Limb (tissue), 2 donors: ENCODE results near the gene UBL7.

ENCODE experiments used
- DNase-seq, 2 donors: peaks; one replicate each; pipeline ENCODE4 v3.0.0-alpha.2; 2016; ENCODE audit errors: extremely low spot score in 2 of 2

Gene UBL7

DNA sequence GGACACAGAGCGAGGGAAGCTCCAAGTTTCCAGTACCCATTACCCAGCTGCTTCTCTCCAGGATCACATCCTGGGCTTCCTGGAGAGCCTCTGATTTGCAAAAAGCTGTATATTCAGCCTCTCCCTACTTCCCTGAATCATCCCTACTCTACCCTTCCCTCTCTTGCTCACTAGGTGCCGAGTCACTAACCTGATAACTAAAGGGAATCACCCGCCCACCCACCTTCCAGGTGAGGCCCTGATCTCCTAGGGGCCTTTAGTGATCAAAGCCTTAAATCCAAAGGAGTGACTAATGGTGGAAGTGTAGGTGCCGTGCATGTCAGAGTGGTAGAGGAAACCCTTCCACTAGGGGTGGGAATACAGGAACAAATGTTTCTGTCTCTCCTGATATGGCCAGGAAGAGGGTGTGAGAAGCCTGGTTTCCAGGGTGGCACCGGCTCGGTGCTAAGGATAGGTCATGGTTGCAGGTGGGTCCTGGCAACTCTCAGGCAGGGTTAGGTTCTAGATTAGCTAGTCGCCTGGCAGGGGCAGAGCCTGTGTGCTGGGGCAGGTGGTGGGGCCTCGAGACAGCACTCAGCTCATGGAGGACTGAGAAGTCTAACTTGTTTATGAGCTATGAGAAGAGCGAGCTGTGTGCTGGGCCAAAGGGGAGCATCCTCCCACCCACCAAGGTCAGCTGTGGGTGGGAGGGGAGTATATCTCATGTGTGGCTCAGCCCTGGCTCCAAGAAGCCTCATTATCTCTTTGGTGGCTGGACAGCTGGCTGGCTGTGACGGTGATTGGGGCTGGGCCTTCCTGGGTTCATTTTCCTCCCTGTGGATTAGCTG is 37.3 kb downstream of the UBL7 start:
- DNase-seq, result no peak

GRCh38 chr15:74422652-74423430 is 38.1 kb downstream of the UBL7 start:
- no peak for DNase-seq

GRCh38 chr15:74422265-74422651 is 38.7 kb downstream of the UBL7 start:
- DNase-seq, result no peak

GRCh38 chr15:74421302-74422245 is 39.4 kb downstream of the UBL7 start:
- peak in 1 of 2 donors; percentile 62 for DNase-seq

GRCh38 chr15:74420193-74420905 is 40.6 kb downstream of the UBL7 start:
- DNase-seq, result no peak

GRCh38 chr15:74419432-74419831 is 41.5 kb downstream of the UBL7 start:
- no peak for DNase-seq

DNA sequence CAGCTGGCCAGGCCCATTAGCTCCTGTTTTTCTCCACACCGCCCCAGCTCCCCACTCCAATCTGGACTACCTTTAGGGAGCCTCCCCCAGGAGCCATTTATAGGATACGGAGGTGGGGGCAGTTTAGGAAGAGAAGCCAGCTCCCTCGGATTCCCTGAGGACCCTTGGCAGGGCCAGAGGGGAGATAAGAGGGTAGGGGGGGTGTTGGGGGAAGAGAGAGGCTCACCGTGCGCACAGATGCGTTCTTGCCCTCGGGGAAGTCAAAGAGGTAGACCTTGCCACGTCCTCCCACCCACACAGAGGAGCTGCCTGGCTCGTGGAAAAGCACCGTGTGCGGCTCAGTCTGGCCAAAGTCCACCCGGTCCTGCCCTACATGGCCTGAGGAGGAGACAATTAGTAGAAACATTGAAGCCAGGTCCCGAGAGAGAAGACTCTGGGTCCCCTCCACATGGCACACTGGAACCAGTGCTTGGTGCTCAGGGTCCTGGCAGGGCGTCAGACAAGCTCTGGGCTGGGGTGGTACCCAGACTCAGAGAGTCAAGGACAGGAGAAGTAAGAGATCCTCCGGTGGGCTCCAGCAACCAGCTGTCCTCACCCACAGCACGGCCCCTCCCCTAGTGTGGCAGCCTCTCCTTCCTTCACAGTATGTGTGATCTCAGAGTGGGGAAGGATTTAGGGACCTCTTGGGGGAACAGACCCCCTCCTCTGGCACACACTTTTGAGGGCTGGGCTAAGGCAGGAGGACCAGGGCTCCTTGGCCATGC is 42.2 kb downstream of the UBL7 start:
- no peak for DNase-seq

DNA sequence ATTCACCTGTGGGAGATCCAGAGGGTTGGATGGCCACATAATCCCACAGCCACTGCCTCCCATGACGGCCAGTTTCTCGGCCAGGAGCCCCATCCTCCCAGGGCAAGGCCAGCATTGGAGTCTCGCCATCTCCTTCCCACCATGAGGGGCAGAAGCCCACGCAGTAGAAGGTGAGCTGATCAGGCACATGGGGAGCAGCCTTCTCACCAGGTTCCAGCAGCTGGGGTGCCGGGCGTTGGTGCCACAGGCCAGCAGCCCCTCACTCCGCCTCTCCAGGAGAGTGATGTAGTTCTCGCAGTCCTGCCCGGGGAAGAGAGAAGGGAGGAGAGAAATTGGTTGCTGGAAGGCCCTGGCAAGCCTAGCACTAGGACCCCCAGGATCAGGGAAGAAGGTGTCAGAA is 43.3 kb downstream of the UBL7 start:
- DNase-seq, result no peak

GRCh38 chr15:74417225-74417624 is 43.7 kb downstream of the UBL7 start:
- DNase-seq, result no peak

- no peak for DNase-seq
Measured at GRCh38 chr15:74415966-74416916, 44.7 kb downstream of the UBL7 start.

DNA sequence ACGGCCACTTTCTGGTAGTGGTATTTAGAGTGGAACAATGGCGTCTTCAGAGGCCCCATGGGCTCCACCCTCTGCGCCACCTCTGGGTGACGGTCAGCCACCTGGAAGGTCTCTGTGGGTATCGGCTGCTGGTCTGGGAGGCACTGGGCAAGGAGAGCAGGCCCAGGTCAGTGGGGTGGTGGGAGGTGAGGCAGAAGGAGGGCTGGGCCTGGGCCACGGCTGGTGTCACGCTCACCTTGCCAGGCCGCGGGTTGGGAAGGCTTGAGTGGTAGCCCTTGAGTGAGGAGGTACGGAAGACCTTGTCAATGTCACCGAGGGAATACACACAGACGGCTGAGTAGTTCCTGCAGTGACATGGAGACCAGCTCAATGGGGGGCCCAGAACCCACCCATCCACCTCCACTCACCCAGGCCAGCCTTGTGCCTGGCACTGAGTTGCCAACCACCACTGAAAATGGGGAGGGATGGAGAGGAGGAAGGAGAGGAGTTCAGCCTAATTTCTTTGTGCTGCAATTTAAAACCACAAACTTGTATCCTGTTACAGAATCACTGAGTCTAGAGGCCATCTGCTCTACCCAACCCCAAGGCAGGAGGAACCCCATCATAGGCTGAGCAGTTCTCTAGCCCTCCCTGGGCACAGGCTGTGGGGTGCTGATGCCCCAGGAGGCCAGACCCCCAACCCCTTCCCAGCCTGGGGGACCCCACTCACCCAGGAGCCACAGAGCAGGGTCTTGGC is 46.2 kb downstream of the UBL7 start:
- DNase-seq, result no peak

DNA sequence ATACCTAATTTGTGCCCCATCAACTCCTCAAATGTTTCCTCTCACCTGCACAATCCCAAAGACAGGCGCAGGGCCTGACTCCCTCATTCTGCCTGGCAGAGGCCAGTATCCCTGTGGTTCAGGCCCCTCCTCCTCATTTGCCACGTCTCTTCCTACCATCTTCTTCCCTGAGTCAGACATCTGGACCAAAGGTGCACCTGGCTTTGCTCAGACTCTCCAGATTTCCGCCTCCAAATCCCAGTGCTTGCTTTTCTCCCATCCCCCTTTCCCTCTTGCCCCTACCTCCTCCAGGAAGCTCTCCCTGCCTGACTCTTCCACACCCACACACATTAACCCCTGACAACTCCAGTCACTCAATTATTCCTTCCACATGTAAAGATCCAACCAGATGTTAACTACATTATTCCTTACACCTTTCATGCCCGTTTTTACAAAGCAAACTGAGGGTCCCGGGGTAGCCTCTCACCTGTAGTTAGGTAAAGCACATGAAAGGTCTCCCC is 46.8 kb downstream of the UBL7 start:
- no peak for DNase-seq

GRCh38 chr15:74413350-74414080 is 47.4 kb downstream of the UBL7 start:
- DNase-seq, result no peak

DNA sequence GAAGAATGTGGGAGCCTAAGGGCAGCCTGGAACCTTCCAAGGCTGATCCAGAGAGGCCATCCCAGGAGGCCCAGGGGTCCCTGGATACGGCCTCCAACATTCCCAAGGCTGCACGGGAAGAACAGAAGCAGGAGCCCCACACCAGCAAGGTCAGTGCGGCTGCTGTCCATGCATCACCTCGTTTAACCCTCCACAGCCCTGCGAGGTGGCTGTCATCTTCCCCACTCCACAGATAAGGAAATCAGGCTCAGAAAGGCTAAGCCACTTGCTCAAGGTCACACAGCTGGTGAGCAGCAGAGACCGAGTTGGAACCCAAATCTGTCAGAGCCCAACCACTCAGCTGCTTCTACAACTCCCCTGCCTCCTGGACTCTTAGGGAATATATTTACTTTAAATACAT is 48.8 kb downstream of the UBL7 start:
- DNase-seq, result no peak

DNA sequence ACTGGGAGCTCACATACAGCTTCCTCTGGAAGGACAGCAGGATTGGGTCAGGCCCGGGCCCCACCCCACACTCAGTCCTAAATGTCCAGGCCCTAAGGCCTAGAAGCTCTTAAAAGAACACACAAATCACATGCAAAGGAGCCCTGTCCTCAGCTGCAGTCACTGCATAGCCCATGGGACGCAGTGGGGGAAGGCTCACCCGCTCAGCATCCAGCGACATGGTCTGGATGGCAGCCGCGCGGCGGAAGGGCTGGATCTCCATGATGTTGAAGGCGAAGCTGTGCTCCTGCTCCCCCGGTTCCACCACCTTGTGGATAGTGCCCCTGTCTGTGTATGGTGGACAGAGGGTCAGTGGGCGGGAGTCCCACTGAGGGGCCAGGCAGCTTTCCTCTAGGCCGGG is 49.3 kb downstream of the UBL7 start:
- no peak for DNase-seq

DNA sequence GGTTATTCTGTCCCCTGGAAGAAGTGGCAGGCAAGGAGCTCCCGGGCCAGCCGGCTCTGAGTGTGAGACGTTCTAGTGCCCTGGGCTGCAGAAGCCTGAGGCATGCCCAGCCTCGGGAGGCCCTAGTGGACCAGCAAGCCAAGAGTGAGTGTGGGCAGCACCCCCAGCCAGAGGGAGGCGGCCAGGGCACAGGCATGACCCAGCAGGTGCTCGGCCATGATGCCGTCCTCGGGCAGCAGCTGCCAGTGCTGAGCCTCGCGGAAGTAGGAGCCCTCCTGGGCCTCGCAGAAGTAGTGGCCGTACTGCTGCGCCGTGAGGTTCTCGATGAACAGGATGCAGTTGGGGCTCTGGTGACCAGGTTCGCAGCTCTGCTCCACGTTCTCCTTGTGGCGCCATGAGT is 50.5 kb downstream of the UBL7 start:
- no peak for DNase-seq

GRCh38 chr15:74409225-74409624 is 51.7 kb downstream of the UBL7 start:
- no peak for DNase-seq

GRCh38 chr15:74408815-74409214 is 52.1 kb downstream of the UBL7 start:
- DNase-seq, result no peak
